NCI-H345 treated with DMSO at 0.1 percent for 48 hours (cell line): Measurements from ENCODE around the gene MAP4K1.
A peak's percentile ranks its signal among the peaks of the same experiment; 100 is the strongest.
"Not testable (repeated sequence)": the region's sequence is repeated elsewhere in the genome, so short reads cannot be mapped to it uniquely, and the experiment has no call there.

Experiments used
- DNase-seq: peaks from one replicate; lab custom pipeline; 2025; ENCODE audit not compliant: unreplicated experiment; lab: John Stamatoyannopoulos, UW

MAP4K1 gene

GRCh38 chr19:38629568-38629967 lies 11.8 kb upstream of the MAP4K1 start:
- no peak for DNase-seq

GRCh38 chr19:38626401-38626800 lies 8.6 kb upstream of the MAP4K1 start:
- DNase-seq = no peak

- no peak for DNase-seq
Measured at GRCh38 chr19:38624822-38625221, 7.1 kb upstream of the MAP4K1 start.

- DNase-seq = no peak
Measured at GRCh38 chr19:38619361-38620174, 1.8 kb upstream of the MAP4K1 start.

- DNase-seq = peak; percentile 100
Measured at GRCh38 chr19:38618590-38619360, 1.0 kb upstream of the MAP4K1 start, which contains the start of gene EIF3K. Gene EIF3K (plus strand): TSS chr19:38619188. CDS start chr19:38619269, 81 bp downstream.

GRCh38 chr19:38617283-38617763 lies 430 bp downstream of the MAP4K1 start:
- no peak for DNase-seq

GRCh38 chr19:38616265-38616664 lies 1.5 kb downstream of the MAP4K1 start:
- no peak for DNase-seq

- DNase-seq = no peak
Measured at GRCh38 chr19:38615007-38615581, 2.7 kb downstream of the MAP4K1 start.

GRCh38 chr19:38614289-38614688 lies 3.5 kb downstream of the MAP4K1 start:
- no peak for DNase-seq

- no peak for DNase-seq
Measured at GRCh38 chr19:38606131-38606530, 11.6 kb downstream of the MAP4K1 start.

- DNase-seq = not testable (repeated sequence)
Measured at GRCh38 chr19:38602856-38603255, 14.9 kb downstream of the MAP4K1 start.

GRCh38 chr19:38599722-38600121 lies 18.0 kb downstream of the MAP4K1 start:
- DNase-seq = no peak

GRCh38 chr19:38597075-38597474 lies 20.7 kb downstream of the MAP4K1 start:
- DNase-seq = no peak

GRCh38 chr19:38596057-38596981 lies 21.4 kb downstream of the MAP4K1 start:
- peak; percentile 83 for DNase-seq

- no peak for DNase-seq
Measured at GRCh38 chr19:38592940-38593339, 24.8 kb downstream of the MAP4K1 start.

- DNase-seq = no peak
Measured at GRCh38 chr19:38588041-38588440, 29.7 kb downstream of the MAP4K1 start.

GRCh38 chr19:38587562-38587961 lies 30.2 kb downstream of the MAP4K1 start:
- DNase-seq = no peak

- no peak for DNase-seq
Measured at GRCh38 chr19:38583985-38584305, 33.8 kb downstream of the MAP4K1 start.

- no peak for DNase-seq
Measured at GRCh38 chr19:38583219-38583984, 34.4 kb downstream of the MAP4K1 start.

GRCh38 chr19:38580080-38580479 lies 37.7 kb downstream of the MAP4K1 start:
- no peak for DNase-seq
